Smooth muscle cell (in vitro differentiated cells): ENCODE results near the gene PDLIM7. TPM values are rescaled to one million over a fixed set of nuclear protein-coding genes. Genes with fewer than 3 reads are reported as not detected.

Experiments used
- DNase-seq: peaks from one replicate; lab custom pipeline; 2025; ENCODE audit not compliant: unreplicated experiment; lab: John Stamatoyannopoulos, UW
- H2AFZ ChIP-seq: fragments of 200-600 bp; sonication (generic); 2 replicates; pipeline ENCODE4 v1.6.0; 2016; ENCODE audit warnings: antibody characterized with exemption, low read depth, mild to moderate bottlenecking
- H3F3A ChIP-seq: fragments of 200-600 bp; sonication (generic); 2 replicates; pipeline ENCODE4 v1.6.0; 2017; ENCODE audit warnings: antibody characterized with exemption, low read depth
- H3K27ac ChIP-seq: fragments of 200-600 bp; sonication (generic); 2 replicates; pipeline ENCODE4 v1.5.1; 2016; ENCODE audit warnings: low read depth, mild to moderate bottlenecking
- H3K27me3 ChIP-seq: fragments of 200-600 bp; sonication (generic); 2 replicates; pipeline ENCODE4 v1.6.1; 2016; ENCODE audit warnings: low read depth, mild to moderate bottlenecking
- H3K36me3 ChIP-seq: fragments of 200-600 bp; sonication (generic); 2 replicates; pipeline ENCODE4 v1.5.1; 2016; ENCODE audit warnings: low read depth
- H3K4me1 ChIP-seq: fragments of 200-600 bp; sonication (generic); 2 replicates; pipeline ENCODE4 v1.5.1; 2016; ENCODE audit warnings: low read depth
- H3K4me2 ChIP-seq: fragments of 200-600 bp; sonication (generic); 2 replicates; pipeline ENCODE4 v1.6.0; 2016; ENCODE audit warnings: mild to moderate bottlenecking
- H3K4me3 ChIP-seq: fragments of 200-600 bp; sonication (generic); 2 replicates; pipeline ENCODE4 v1.5.1; 2016; ENCODE audit warnings: mild to moderate bottlenecking
- H3K79me2 ChIP-seq: fragments of 200-600 bp; sonication (generic); 2 replicates; pipeline ENCODE4 v1.6.0; 2016; ENCODE audit warnings: low read depth, mild to moderate bottlenecking
- H3K9ac ChIP-seq: fragments of 200-600 bp; sonication (generic); 2 replicates; pipeline ENCODE4 v1.6.0; 2016; ENCODE audit warnings: low read depth
- H3K9me3 ChIP-seq: fragments of 200-600 bp; sonication (generic); replicated peaks from 2 replicates; pipeline ENCODE4 v1.5.1; 2016; ENCODE audit warnings: low read depth
- H4K20me1 ChIP-seq: fragments of 200-600 bp; sonication (generic); 2 replicates; pipeline ENCODE4 v1.6.0; 2016; ENCODE audit warnings: low read depth
- WGBS: methylation state at CpG from one replicate; pipeline ENCODE4 v1.1.7; 2016; ENCODE audit warnings: low lambda C conversion rate; 5-methylcytosine and 5-hydroxymethylcytosine counted together
- polyA plus RNA-seq: library from polyadenylated mRNA; unstranded; fragments of >200 nt; fragmentation: Nextera tagmentation; extraction: Ambion mirVana; gene quantifications from 2 replicates; pipeline ENCODE4 v1.2.1, GENCODE V29; 2016
- total RNA-seq: library from RNA; depleted of rRNA; stranded (reverse); fragments of >200 nt; gene quantifications from 2 replicates; pipeline ENCODE4 v1.2.3, GENCODE V29; 2014
- TF ChIP-seq, protein P1 (sequence below): fragments of 200-600 bp; sonication (generic); IDR thresholded peaks from 2 replicates; pipeline ENCODE4 v1.5.1; 2017; ENCODE audit warnings: borderline replicate concordance, mild to moderate bottlenecking, antibody characterized with exemption; ENCODE audit not compliant: insufficient read depth, poor library complexity, severe bottlenecking

PDLIM7 gene
- total and polyA plus RNA-seq, 2 experiments from 2014 or later: 235 to 511 TPM

GRCh38 chr5:177484902-177485549 is 12.4 kb downstream of the PDLIM7 start:
- no peaks in the 10 kb centered on the region for H3K27me3 ChIP-seq
- no peak overlapping the region for H3K9ac ChIP-seq
- TF ChIP-seq, protein P1, sequence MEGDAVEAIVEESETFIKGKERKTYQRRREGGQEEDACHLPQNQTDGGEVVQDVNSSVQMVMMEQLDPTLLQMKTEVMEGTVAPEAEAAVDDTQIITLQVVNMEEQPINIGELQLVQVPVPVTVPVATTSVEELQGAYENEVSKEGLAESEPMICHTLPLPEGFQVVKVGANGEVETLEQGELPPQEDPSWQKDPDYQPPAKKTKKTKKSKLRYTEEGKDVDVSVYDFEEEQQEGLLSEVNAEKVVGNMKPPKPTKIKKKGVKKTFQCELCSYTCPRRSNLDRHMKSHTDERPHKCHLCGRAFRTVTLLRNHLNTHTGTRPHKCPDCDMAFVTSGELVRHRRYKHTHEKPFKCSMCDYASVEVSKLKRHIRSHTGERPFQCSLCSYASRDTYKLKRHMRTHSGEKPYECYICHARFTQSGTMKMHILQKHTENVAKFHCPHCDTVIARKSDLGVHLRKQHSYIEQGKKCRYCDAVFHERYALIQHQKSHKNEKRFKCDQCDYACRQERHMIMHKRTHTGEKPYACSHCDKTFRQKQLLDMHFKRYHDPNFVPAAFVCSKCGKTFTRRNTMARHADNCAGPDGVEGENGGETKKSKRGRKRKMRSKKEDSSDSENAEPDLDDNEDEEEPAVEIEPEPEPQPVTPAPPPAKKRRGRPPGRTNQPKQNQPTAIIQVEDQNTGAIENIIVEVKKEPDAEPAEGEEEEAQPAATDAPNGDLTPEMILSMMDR: no peak
- 84% methylated on average over 13 of the region's 13 CpGs for WGBS
- H3K27ac ChIP-seq: peak overlapping the region; percentile 16
- H3K36me3 ChIP-seq: no peaks in the 10 kb centered on the region
- H3K4me2 ChIP-seq: no peak overlapping the region
- H3F3A ChIP-seq: peaks cover 51% of the 10 kb centered on the region
- no peaks in the 10 kb centered on the region for H3K9me3 ChIP-seq
- H4K20me1 ChIP-seq: peaks cover 99% of the 10 kb centered on the region
- DNase-seq: no peak
- peaks cover 10% of the 10 kb centered on the region for H3K79me2 ChIP-seq
- H3K4me1 ChIP-seq: peaks cover 2% of the 10 kb centered on the region
- no peak overlapping the region for H3K4me3 ChIP-seq
- no peak overlapping the region for H2AFZ ChIP-seq

DNA sequence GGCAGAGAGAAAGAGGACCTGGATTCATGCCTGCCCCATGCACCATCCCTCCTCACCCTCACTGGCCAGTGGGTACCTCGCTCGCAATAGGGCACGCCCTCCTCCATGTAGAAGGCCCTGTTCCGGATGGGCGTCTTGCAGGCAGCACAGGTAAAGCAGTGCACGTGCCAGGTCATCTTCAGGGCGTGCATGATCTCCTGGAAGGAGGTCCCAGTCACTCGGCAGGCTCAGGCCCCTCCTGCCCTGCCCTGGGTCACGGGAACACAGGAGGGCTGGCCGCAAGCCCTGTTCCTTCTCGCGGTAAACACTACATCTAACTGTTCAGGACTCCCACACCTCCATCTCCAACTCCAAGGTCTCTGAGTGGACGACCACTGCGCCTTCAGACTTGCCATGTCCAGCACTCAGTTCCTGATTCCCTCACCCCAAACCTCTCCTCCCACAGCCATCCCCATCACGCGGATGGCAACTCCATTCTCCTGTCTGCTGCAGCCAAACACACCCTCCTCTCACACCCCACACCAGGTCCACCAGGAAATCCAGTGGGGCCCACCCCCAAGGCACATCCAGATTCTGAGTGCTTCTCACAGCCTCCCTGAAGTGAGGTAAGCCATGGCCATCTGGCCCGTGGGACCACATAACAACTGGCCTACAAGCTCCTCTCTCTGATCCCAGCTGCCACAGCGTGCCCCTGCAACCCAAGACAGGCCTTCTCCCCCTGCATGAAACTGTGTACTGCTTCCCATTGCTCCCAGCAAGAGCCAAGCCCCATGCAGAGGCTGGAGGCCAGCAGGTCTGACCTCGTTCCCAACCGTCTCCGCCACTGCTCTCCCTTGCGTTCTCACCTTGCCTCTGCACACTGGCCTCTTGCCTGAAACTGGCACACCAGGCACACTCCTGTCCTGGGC is 13.2 kb downstream of the PDLIM7 start:
- WGBS: 94% methylated on average over 22 of the region's 22 CpGs
- Histone ChIP-seq H4K20me1 (peaks cover 99% of the 10 kb centered on the region), H3F3A (peaks cover 58% of the 10 kb centered on the region), H3K79me2 (peaks cover 10% of the 10 kb centered on the region), H3K27ac (peak overlapping the region; percentile 4), H3K9me3 (no peaks in the 10 kb centered on the region), H3K4me1 (peaks cover 2% of the 10 kb centered on the region), H3K4me3 (no peak overlapping the region), H3K27me3 (no peaks in the 10 kb centered on the region), H3K36me3 (no peaks in the 10 kb centered on the region), H3K9ac (no peak overlapping the region), H3K4me2 (no peak overlapping the region), H2AFZ (no peak overlapping the region)
- no peak for DNase-seq
- TF ChIP-seq, protein P1: no peak

GRCh38 chr5:177483042-177483441 is 14.4 kb downstream of the PDLIM7 start:
- Histone ChIP-seq H4K20me1 (peaks cover 94% of the 10 kb centered on the region), H3K4me2 (no peak overlapping the region), H3K36me3 (no peaks in the 10 kb centered on the region), H3F3A (peaks cover 62% of the 10 kb centered on the region), H3K27me3 (no peaks in the 10 kb centered on the region), H3K4me3 (no peak overlapping the region), H3K9me3 (no peaks in the 10 kb centered on the region), H3K9ac (no peak overlapping the region), H2AFZ (no peak overlapping the region), H3K4me1 (peaks cover 2% of the 10 kb centered on the region), H3K27ac (no peak overlapping the region), H3K79me2 (peaks cover 10% of the 10 kb centered on the region)
- TF ChIP-seq, protein P1: no peak
- WGBS: 98% methylated on average over 9 of the region's 9 CpGs
- no peak for DNase-seq
